IMR-90 (cell line): ENCODE results near the gene PYCARD. TPM values are rescaled to one million over a fixed set of nuclear protein-coding genes. Genes with fewer than 3 reads are reported as not detected.

Source experiments
- ATAC-seq: fragments of 200-7000 bp; cut with Tn5 transposase; 2 replicates; pipeline ENCODE4 v1.9.1; 2020; ENCODE audit warnings: low read depth, mild to moderate bottlenecking, moderate library complexity
- BruUV-seq: library from RNA; stranded (reverse); fragments of 400-500 nt; replicated peaks from 2 replicates; lab custom pipeline; 2021; lab: Mats Ljungman, UMichigan
- CTCF ChIA-PET: fragments of 300-600 bp; formaldehyde crosslinking; extraction: SDS; loops from one replicate; lab custom pipeline; 2021; ENCODE audit warnings: antibody characterized with exemption; lab: Yijun Ruan, JAX
- POLR2A ChIA-PET: fragments of 300-600 bp; sonication (Branson Sonifier 250); formaldehyde crosslinking; loops from one replicate; lab custom pipeline; 2022; ENCODE audit warnings: antibody characterized with exemption; ENCODE audit not compliant: unreplicated experiment; lab: Charles Lee
- DNase-seq: peaks from one replicate; pipeline ENCODE4 v3.0.0; 2013
- H2AFZ ChIP-seq: replicated peaks from 2 replicates; pipeline ENCODE3; 2013; ENCODE audit warnings: low read length, mild to moderate bottlenecking; ENCODE audit not compliant: poor library complexity
- H2AK5ac ChIP-seq: 2 replicates; pipeline ENCODE4 v1.6.1; 2013; ENCODE audit warnings: low read depth, low read length, inconsistent platforms
- H2AK9ac ChIP-seq: replicated peaks from 2 replicates; pipeline ENCODE3; 2013; ENCODE audit warnings: mild to moderate bottlenecking, low read depth, low read length, moderate library complexity; ENCODE audit not compliant: poor library complexity
- H2BK120ac ChIP-seq: 2 replicates; pipeline ENCODE4 v1.6.1; 2013; ENCODE audit warnings: low read depth, low read length, inconsistent platforms
- H2BK15ac ChIP-seq: 3 replicates; pipeline ENCODE4 v1.6.1; 2013; ENCODE audit warnings: low read depth, low read length, inconsistent platforms
- H2BK20ac ChIP-seq: 2 replicates; pipeline ENCODE4 v1.6.1; 2013; ENCODE audit warnings: low read depth, mild to moderate bottlenecking, inconsistent platforms, low read length, moderate library complexity
- H2BK5ac ChIP-seq: 2 replicates; pipeline ENCODE4 v1.6.1; 2013; ENCODE audit warnings: mild to moderate bottlenecking, low read depth, low read length, inconsistent platforms; ENCODE audit not compliant: poor library complexity, severe bottlenecking
- H3K14ac ChIP-seq: replicated peaks from 2 replicates; pipeline ENCODE4 v1.6.1; 2013; ENCODE audit warnings: low read depth, low read length, inconsistent platforms
- H3K18ac ChIP-seq: 2 replicates; pipeline ENCODE4 v1.6.1; 2013; ENCODE audit warnings: low read depth, low read length, control low read depth
- H3K23ac ChIP-seq: 2 replicates; pipeline ENCODE4 v1.6.1; 2013; ENCODE audit warnings: low read depth, low read length, inconsistent platforms
- H3K27ac ChIP-seq: 2 replicates; pipeline ENCODE4 v1.5.1; 2013; ENCODE audit warnings: mild to moderate bottlenecking, control low read depth, low read length; ENCODE audit not compliant: insufficient read depth
- H3K27me3 ChIP-seq: 2 replicates; pipeline ENCODE4 v1.6.1; 2013; ENCODE audit warnings: low read length; ENCODE audit not compliant: control insufficient read depth, insufficient read depth
- H3K36me3 ChIP-seq: 2 replicates; pipeline ENCODE4 v1.6.1; 2013; ENCODE audit warnings: low read length, mixed read lengths; ENCODE audit not compliant: control insufficient read depth, insufficient read depth
- H3K4ac ChIP-seq: 2 replicates; pipeline ENCODE4 v1.6.1; 2013; ENCODE audit warnings: low read depth, low read length, inconsistent platforms
- H3K4me1 ChIP-seq: 2 replicates; pipeline ENCODE4 v1.6.1; 2013; ENCODE audit warnings: low read length, mixed read lengths; ENCODE audit not compliant: control insufficient read depth, insufficient read depth
- H3K4me2 ChIP-seq: 2 replicates; pipeline ENCODE4 v1.6.1; 2013; ENCODE audit warnings: low read depth, mild to moderate bottlenecking, control low read depth, low read length, moderate library complexity
- H3K4me3 ChIP-seq: 2 replicates; pipeline ENCODE4 v1.5.1; 2013; ENCODE audit warnings: low read depth, mild to moderate bottlenecking, control low read depth, low read length, moderate library complexity; ENCODE audit not compliant: insufficient read depth
- H3K56ac ChIP-seq: 2 replicates; pipeline ENCODE4 v1.6.1; 2013; ENCODE audit warnings: low read length, inconsistent platforms; ENCODE audit not compliant: insufficient read depth; ENCODE audit errors: extremely low read depth
- H3K79me1 ChIP-seq, 2 experiments: 2 replicates each; pipeline ENCODE4 v1.6.1; 2013; ENCODE audit warnings: low read length in 2 of 2, inconsistent platforms in 1 of 2, low read depth in 1 of 2
- H3K9ac ChIP-seq: 2 replicates; pipeline ENCODE4 v1.6.1; 2013; ENCODE audit warnings: low read depth, low read length, control low read depth
- H3K9me1 ChIP-seq: 2 replicates; pipeline ENCODE4 v1.6.1; 2013; ENCODE audit warnings: low read length, inconsistent platforms; ENCODE audit not compliant: insufficient read depth
- H3K9me3 ChIP-seq: 2 replicates; pipeline ENCODE4 v1.6.1; 2013; ENCODE audit warnings: low read length; ENCODE audit not compliant: control insufficient read depth, insufficient read depth
- H4K20me1 ChIP-seq: 2 replicates; pipeline ENCODE4 v1.6.1; 2013; ENCODE audit warnings: low read length, inconsistent platforms; ENCODE audit not compliant: insufficient read depth
- H4K5ac ChIP-seq: 2 replicates; pipeline ENCODE4 v1.6.1; 2013; ENCODE audit warnings: mild to moderate bottlenecking, low read depth, low read length, control low read depth
- H4K8ac ChIP-seq, 2 experiments: 2 replicates each; pipeline ENCODE4 v1.6.1; 2013; ENCODE audit warnings: low read depth in 2 of 2, low read length in 2 of 2, control low read depth in 1 of 2, inconsistent platforms in 1 of 2
- H4K91ac ChIP-seq: 2 replicates; pipeline ENCODE4 v1.6.1; 2013; ENCODE audit warnings: low read depth, low read length, inconsistent platforms; ENCODE audit not compliant: insufficient read depth
- BHLHE40 ChIP-seq: fragments of 150-350 bp; IDR thresholded peaks from 2 replicates; pipeline ENCODE4 v1.6.1; 2016; ENCODE audit warnings: mild to moderate bottlenecking, low read depth, low read length
- CEBPB ChIP-seq: IDR thresholded peaks from 2 replicates; pipeline ENCODE4 v1.6.1; 2012; ENCODE audit warnings: low read depth, low read length, improper control_type of control experiment
- FOS ChIP-seq: fragments of 150-350 bp; IDR thresholded peaks from 2 replicates; pipeline ENCODE4 v1.6.1; 2016; ENCODE audit warnings: low read depth, low read length
- MAZ ChIP-seq: IDR thresholded peaks from 2 replicates; pipeline ENCODE4 v1.6.1; 2012; ENCODE audit warnings: low read depth, mild to moderate bottlenecking, low read length, improper control_type of control experiment, moderate library complexity, borderline replicate concordance
- NFE2L2 ChIP-seq: fragments of 150-350 bp; IDR thresholded peaks from 2 replicates; pipeline ENCODE4 v1.6.1; 2016; ENCODE audit warnings: low read depth, mild to moderate bottlenecking, low read length
- POLR2A ChIP-seq: IDR thresholded peaks from 2 replicates; pipeline ENCODE4 v1.6.1; 2012; ENCODE audit warnings: mild to moderate bottlenecking, low read depth, low read length
- RAD21 ChIP-seq: IDR thresholded peaks from 2 replicates; pipeline ENCODE4 v1.6.1; 2012; ENCODE audit warnings: low read length, improper control_type of control experiment
- RFX5 ChIP-seq: IDR thresholded peaks from 2 replicates; pipeline ENCODE4 v1.8.0; 2012; ENCODE audit warnings: low read depth, mild to moderate bottlenecking, low read length, moderate library complexity
- USF2 ChIP-seq: fragments of 150-350 bp; IDR thresholded peaks from 2 replicates; pipeline ENCODE4 v1.6.1; 2017; ENCODE audit warnings: mild to moderate bottlenecking, antibody characterized with exemption, low read length, low read depth
- WGBS, 2 experiments: methylation state at CpG; one replicate each; pipeline versions ENCODE4 v1.1.5 to v1.1.7; 2013; ENCODE audit warnings: missing lambda C conversion rate in 2 of 2; ENCODE audit not compliant: insufficient read length in 1 of 2; ENCODE audit errors: extremely low coverage in 2 of 2; 5-methylcytosine and 5-hydroxymethylcytosine counted together
- dilution Hi-C: fragments of 300-500 bp; cut with HindIII; formaldehyde crosslinking; loops from one replicate; pipeline ENCODE4 v1.14.3; 2018; ENCODE audit warnings: low sequenced_read_pairs; ENCODE audit not compliant: unreplicated experiment
- in situ Hi-C: fragments of 300-500 bp; cut with MboI; formaldehyde crosslinking; loops from 3 replicates; pipeline ENCODE4 v1.14.3; 2019; ENCODE audit warnings: low sequenced_read_pairs, inconsistent platforms, mixed read lengths
- intact Hi-C: fragments of 100-400 bp; cut with micrococcal nuclease; formaldehyde crosslinking; loops from 2 replicates; pipeline ENCODE4 v1.10.0; 2022
- polyA plus RNA-seq, 3 experiments: library from polyadenylated mRNA; depleted of rRNA; stranded (reverse); fragments of >200 nt; gene quantifications; 2 replicates each; pipeline ENCODE4 v1.2.3, GENCODE V29; 2012; ENCODE audit warnings: low replicate concordance in 1 of 3
- total RNA-seq: library from RNA; depleted of rRNA; stranded (reverse); fragments of >200 nt; gene quantifications from 2 replicates; pipeline ENCODE4 v1.2.3, GENCODE V29; 2012

The PYCARD gene
- total and polyA plus RNA-seq, 2 of the 4 experiments (the other 2 are of a cell fraction): 10.2 to 20.5 TPM

- Histone ChIP-seq H4K91ac (no peak overlapping the region), H3K56ac (no peak overlapping the region), H2BK120ac (no peak overlapping the region), H2AK9ac (no peak overlapping the region), H3K4me1 (peaks cover 1% of the 10 kb centered on the region; the same call in 1 of the 2 replicates), H3K36me3 (no peaks in the 10 kb centered on the region), H3K27ac (no peak overlapping the region), H3K4ac (no peak overlapping the region), H2AK5ac (no peak overlapping the region), H3K4me2 (no peak overlapping the region), H2BK5ac (no peak overlapping the region), H3K9ac (no peak overlapping the region), H4K20me1 (no peaks in the 10 kb centered on the region), H3K4me3 (no peak overlapping the region), H2AFZ (no peak overlapping the region), H3K14ac (no peak overlapping the region), H3K18ac (no peak overlapping the region), H3K27me3 (peaks cover 34% of the 10 kb centered on the region), H2BK15ac (no peak overlapping the region), H3K79me1 (no peaks in the 10 kb centered on the region), H4K8ac (no peak overlapping the region), H3K9me3 (no peaks in the 10 kb centered on the region), H3K9me1 (no peaks in the 10 kb centered on the region), H3K23ac (no peak overlapping the region), H4K5ac (no peak overlapping the region), H2BK20ac (no peak overlapping the region)
- ChIA-PET CTCF (no interaction called here), POLR2A (no interaction called here)
- no peak for TF ChIP-seq NFE2L2
- TF ChIP-seq RFX5: no peak
- no peak for TF ChIP-seq FOS
- no peak for TF ChIP-seq POLR2A
- TF ChIP-seq USF2: no peak
- no peak for TF ChIP-seq BHLHE40
- TF ChIP-seq MAZ: no peak
- TF ChIP-seq RAD21: no peak
- no peak for TF ChIP-seq CEBPB
- BruUV-seq: no TSS peak
- intact Hi-C loops (no loop called here), in situ Hi-C loops (no loop called here), dilution Hi-C loops (no loop called here)
- no peak for DNase-seq
- no peak for ATAC-seq
- WGBS, 2 experiments: 67% methylated on average over 6 of the region's 12 CpGs; no CpG with 5 or more reads in 1 of the 2 experiments
Observed at GRCh38 chr16:31221357-31222160, 19.0 kb upstream of the PYCARD start.
